Stimulated activated CD8-positive, alpha-beta memory T cell treated with anti-CD3 and anti-CD28 coated beads, Interleukin-7, amount 100 ng/mL, for 1 hour (primary cell): Measurements from ENCODE around the gene RSAD2.

Experiments
- DNase-seq, 2 donors: peaks; one replicate each; pipeline ENCODE4 v3.0.0-alpha.2; 2020; ENCODE audit warnings: low read depth in 2 of 2

The RSAD2 gene

DNA sequence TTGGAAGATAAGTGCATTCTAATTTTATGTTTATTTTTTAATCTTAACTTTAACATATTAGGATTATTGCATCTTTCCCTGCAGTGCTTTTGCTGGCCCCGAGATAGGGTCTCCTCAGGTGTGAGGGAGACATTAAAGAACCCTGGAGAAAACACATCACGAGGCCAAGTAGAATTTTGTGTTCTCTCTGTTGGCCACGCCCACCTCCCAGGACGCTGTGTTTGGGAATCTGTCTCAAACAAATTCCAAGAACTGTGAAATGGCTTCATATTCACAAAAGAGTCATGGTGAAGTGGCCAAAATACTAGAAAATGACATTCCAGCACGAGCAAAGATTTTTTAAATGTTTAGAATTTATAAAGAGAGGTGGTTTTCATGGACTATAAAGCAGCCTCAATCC, 67.0 kb downstream of the RSAD2 start:
- DNase-seq = no peak

DNA sequence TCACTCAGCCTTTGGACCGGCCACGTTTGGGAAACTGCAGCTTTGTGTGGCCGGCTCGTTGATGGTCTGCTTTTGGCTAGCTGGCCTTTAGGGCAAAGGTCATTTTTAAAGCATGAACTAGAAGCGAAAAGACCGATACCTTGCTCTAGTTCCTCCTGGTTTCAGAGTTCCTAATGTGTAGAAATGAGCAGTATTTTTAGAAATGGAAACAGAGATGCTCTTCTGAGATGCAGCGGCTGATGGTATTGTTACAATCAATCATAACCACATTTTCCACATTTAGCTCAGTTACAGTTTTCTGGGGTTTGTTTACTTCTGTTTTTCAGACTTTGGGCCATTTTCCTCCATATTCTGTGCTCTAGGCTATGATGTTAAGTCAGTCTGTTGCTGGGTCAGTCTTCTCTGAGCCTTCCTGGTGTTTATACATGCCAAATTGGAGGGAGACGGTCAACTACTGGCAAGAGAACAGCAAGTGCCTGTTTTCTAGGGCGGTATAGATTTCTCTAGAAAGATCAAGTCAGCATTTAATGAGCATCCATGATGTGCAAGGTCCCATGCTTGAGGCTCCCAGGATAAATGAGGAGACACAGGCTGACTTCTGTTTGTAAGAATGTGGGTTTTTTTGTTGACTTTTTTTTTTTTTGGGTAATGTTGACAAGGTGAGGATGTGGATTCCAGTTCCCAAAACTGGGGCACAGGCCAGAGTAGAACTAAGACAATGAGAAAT, 67.7 kb downstream of the RSAD2 start:
- DNase-seq = no peak

DNA sequence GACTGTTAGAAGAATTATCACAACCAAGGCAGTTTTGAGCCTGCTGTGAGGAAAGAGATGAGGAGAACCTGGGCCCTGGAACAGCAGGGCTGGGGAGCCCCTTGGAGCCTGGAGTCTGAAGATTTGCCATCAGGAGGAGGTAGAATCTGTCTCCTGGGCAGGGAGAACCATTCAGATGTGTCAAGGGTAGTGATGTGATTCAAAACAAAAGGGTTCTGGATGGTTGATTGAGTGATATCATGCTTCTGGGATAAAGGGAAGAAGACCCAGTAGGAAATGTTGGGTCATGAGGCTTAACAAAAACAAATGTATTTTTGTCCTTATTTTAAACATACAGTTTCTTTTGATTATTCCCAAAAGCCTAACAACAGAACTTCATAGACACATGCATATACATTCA, 68.2 kb downstream of the RSAD2 start:
- DNase-seq = no peak

DNA sequence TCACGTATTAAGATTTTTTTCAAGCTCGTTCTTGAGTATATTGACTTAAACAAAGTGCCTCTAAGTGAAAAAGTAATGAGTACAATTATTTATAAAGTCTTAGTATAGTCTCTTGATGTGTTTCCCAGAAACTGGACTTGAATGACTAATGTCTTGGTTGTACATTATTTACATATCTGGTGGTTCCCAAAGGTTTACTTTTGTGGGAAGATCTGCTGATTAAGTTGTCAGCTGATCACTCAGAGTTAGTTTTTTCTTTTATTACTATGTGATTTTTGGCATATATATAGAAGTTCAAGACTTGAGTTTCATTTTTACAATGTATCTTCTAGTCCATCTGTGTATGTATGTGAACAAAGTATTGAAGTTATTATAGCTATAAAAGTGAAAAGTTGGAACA, 69.1 kb downstream of the RSAD2 start:
- DNase-seq = no peak
